GM18526 (cell line): ENCODE measurements around the gene SLC10A6.

Experiments used
- POLR2A ChIP-seq: IDR thresholded peaks from 3 replicates; pipeline ENCODE4 v1.6.1; 2011; ENCODE audit not compliant: insufficient read length; ENCODE audit errors: extremely low read depth

The SLC10A6 gene

GRCh38 chr4:86870442-86871069 is 21.4 kb upstream of the SLC10A6 start:
- no peak for TF ChIP-seq POLR2A

GRCh38 chr4:86857341-86858052 is 8.3 kb upstream of the SLC10A6 start:
- TF ChIP-seq POLR2A: no peak

- TF ChIP-seq POLR2A: no peak
Observed at GRCh38 chr4:86856896-86857295, 7.7 kb upstream of the SLC10A6 start.

- TF ChIP-seq POLR2A: no peak
Observed at GRCh38 chr4:86855572-86855971, 6.4 kb upstream of the SLC10A6 start.

- TF ChIP-seq POLR2A: no peak
Observed at GRCh38 chr4:86853209-86853608, 4.0 kb upstream of the SLC10A6 start.

- no peak for TF ChIP-seq POLR2A
Observed at GRCh38 chr4:86848136-86848535, 1.0 kb downstream of the SLC10A6 start.

GRCh38 chr4:86847571-86847970 is 1.6 kb downstream of the SLC10A6 start:
- no peak for TF ChIP-seq POLR2A

- no peak for TF ChIP-seq POLR2A
Observed at GRCh38 chr4:86846921-86847320, 2.3 kb downstream of the SLC10A6 start.

GRCh38 chr4:86845593-86845992 is 3.6 kb downstream of the SLC10A6 start:
- TF ChIP-seq POLR2A: no peak

GRCh38 chr4:86841309-86841708 is 7.9 kb downstream of the SLC10A6 start:
- no peak for TF ChIP-seq POLR2A

- TF ChIP-seq POLR2A: no peak
Observed at GRCh38 chr4:86840858-86841257, 8.3 kb downstream of the SLC10A6 start.

- no peak for TF ChIP-seq POLR2A
Observed at GRCh38 chr4:86837691-86838503, 11.3 kb downstream of the SLC10A6 start.

GRCh38 chr4:86835677-86836076 is 13.5 kb downstream of the SLC10A6 start:
- no peak for TF ChIP-seq POLR2A

- no peak for TF ChIP-seq POLR2A
Observed at GRCh38 chr4:86834901-86835300, 14.3 kb downstream of the SLC10A6 start.

- TF ChIP-seq POLR2A: no peak
Observed at GRCh38 chr4:86833615-86834014, 15.6 kb downstream of the SLC10A6 start.
